HepG2 (cell line): ENCODE results near the gene HTRA1. TPM values are rescaled to one million over a fixed set of nuclear protein-coding genes. Genes with fewer than 3 reads are reported as not detected.

Experiments used
- ATAC-seq: fragments of 200-7000 bp; cut with Tn5 transposase; 3 replicates; pipeline ENCODE4 v1.9.1; 2020; ENCODE audit warnings: mild to moderate bottlenecking, moderate library complexity
- BruUV-seq: library from RNA; stranded (reverse); fragments of 400-500 nt; replicated peaks from 2 replicates; lab custom pipeline; 2021; lab: Mats Ljungman, UMichigan
- CTCF ChIA-PET: fragments of 300-600 bp; formaldehyde crosslinking; extraction: SDS; loops from one replicate; lab custom pipeline; 2021; ENCODE audit warnings: low total read pairs, inconsistent platforms, low intra/inter-chr PET ratio; lab: Yijun Ruan, JAX
- POLR2A ChIA-PET: fragments of 350-600 bp; sonication (Branson Sonifier 250); formaldehyde crosslinking; loops from one replicate; lab custom pipeline; 2020; ENCODE audit warnings: antibody characterized with exemption, inconsistent platforms; lab: Yijun Ruan, JAX
- DNase-seq: peaks from one replicate; pipeline ENCODE4 v3.0.0-alpha.2; 2015; ENCODE audit warnings: low spot score
- FAIRE-seq: peaks from 3 replicates; lab custom pipeline; 2011; peaks lifted over from hg19 to GRCh38; lab: Jason Lieb, UNC
- H2AFZ ChIP-seq: one replicate; pipeline ENCODE4 v1.6.1; 2011; ENCODE audit warnings: low read length, inconsistent platforms
- H3K27ac ChIP-seq: fragments of 300-600 bp; 3 replicates; pipeline ENCODE4 v1.8.0; 2011; ENCODE audit warnings: mixed run types, mild to moderate bottlenecking, mixed read lengths, low read length, inconsistent platforms; ENCODE audit not compliant: insufficient read depth; ENCODE audit errors: extremely low read length
- H3K27me3 ChIP-seq, 2 experiments: fragments of 200-600 bp in 1 of 2; 2 replicates in 1 of 2; 3 replicates in 1 of 2; pipeline versions ENCODE4 v1.6.0 to v1.8.0; 2011; ENCODE audit warnings: low read length in 2 of 2, mild to moderate bottlenecking in 2 of 2, moderate library complexity in 2 of 2, inconsistent platforms in 1 of 2; ENCODE audit not compliant: insufficient read depth in 2 of 2, control insufficient read depth in 1 of 2
- H3K36me3 ChIP-seq, 2 experiments: fragments of 200-600 bp in 1 of 2; replicated peaks in 1 of 2; 2 replicates in 1 of 2; 3 replicates in 1 of 2; pipeline versions ENCODE4 v1.5.1 to v1.8.0; 2011; ENCODE audit warnings: low read length in 2 of 2, inconsistent platforms in 1 of 2; ENCODE audit not compliant: insufficient read depth in 2 of 2, control insufficient read depth in 1 of 2
- H3K4me1 ChIP-seq: 2 replicates; pipeline ENCODE4 v1.5.1; 2012; ENCODE audit warnings: low read length, inconsistent platforms; ENCODE audit not compliant: insufficient read depth
- H3K4me2 ChIP-seq: 2 replicates; pipeline ENCODE4 v1.6.0; 2011; ENCODE audit warnings: low read depth, low read length, inconsistent platforms
- H3K4me3 ChIP-seq, 3 experiments: fragments of 200-600 bp in 1 of 3; sonication (generic), shearing (Covaris generic) in 1 of 3; replicated peaks in 1 of 3; 2 replicates each; pipeline ENCODE4 v1.5.1; 2011 to 2016; ENCODE audit warnings: low read length in 3 of 3, inconsistent platforms in 2 of 3, low read depth in 2 of 3, mild to moderate bottlenecking in 2 of 3, control low read depth in 1 of 3, mixed read lengths in 1 of 3; ENCODE audit not compliant: insufficient read depth in 1 of 3
- H3K79me2 ChIP-seq: one replicate; pipeline ENCODE4 v1.6.1; 2011; ENCODE audit warnings: low read length, inconsistent platforms; ENCODE audit not compliant: insufficient read depth
- H3K9ac ChIP-seq: 2 replicates; pipeline ENCODE4 v1.6.0; 2011; ENCODE audit warnings: mild to moderate bottlenecking, low read depth, low read length, inconsistent platforms; ENCODE audit not compliant: insufficient read depth
- H3K9me3 ChIP-seq: 2 replicates; pipeline ENCODE4 v1.5.1; 2012; ENCODE audit warnings: mild to moderate bottlenecking, low read length
- H4K20me1 ChIP-seq: 2 replicates; pipeline ENCODE4 v1.6.0; 2011; ENCODE audit warnings: inconsistent platforms, mild to moderate bottlenecking, low read length, moderate library complexity; ENCODE audit not compliant: insufficient read depth
- ARHGAP35 ChIP-seq: sonication (generic); formaldehyde crosslinking; IDR thresholded peaks from 2 replicates; pipeline ENCODE4 v1.9.0; 2022; ENCODE audit warnings: mild to moderate bottlenecking, inconsistent platforms, moderate library complexity, missing genetic modification reagents, borderline replicate concordance
- CBX2 ChIP-seq, 2 experiments: fragments of 200-600 bp in 1 of 2; sonication (generic); formaldehyde crosslinking in 1 of 2; IDR thresholded peaks; 2 replicates each; pipeline versions ENCODE4 v1.7.0 to v1.8.1; 2018 to 2022; ENCODE audit warnings: low read depth in 2 of 2, low read length in 1 of 2, mild to moderate bottlenecking in 1 of 2, missing genetic modification reagents in 1 of 2
- CREM ChIP-seq, 2 experiments: sonication (generic) in 1 of 2; formaldehyde crosslinking in 1 of 2; IDR thresholded peaks; 2 replicates each; pipeline versions ENCODE4 v1.4.0 to v1.6.1; 2016 to 2020; ENCODE audit warnings: antibody characterized with exemption in 1 of 2, mild to moderate bottlenecking in 1 of 2, missing genetic modification reagents in 1 of 2
- FOSL1 ChIP-seq: sonication (generic); formaldehyde crosslinking; IDR thresholded peaks from 2 replicates; pipeline ENCODE4 v1.9.0; 2021; ENCODE audit warnings: missing genetic modification reagents, borderline replicate concordance
- KMT2A ChIP-seq: sonication (generic); formaldehyde crosslinking; IDR thresholded peaks from 2 replicates; pipeline ENCODE4 v1.4.0; 2020; ENCODE audit warnings: missing genetic modification reagents
- NFATC3 ChIP-seq: sonication (generic); formaldehyde crosslinking; IDR thresholded peaks from 2 replicates; pipeline ENCODE4 v1.5.1; 2020; ENCODE audit warnings: mild to moderate bottlenecking, missing genetic modification reagents
- NR2F6 ChIP-seq, 2 experiments: IDR thresholded peaks; 2 replicates each; pipeline ENCODE4 v1.6.1; 2016; ENCODE audit warnings: antibody characterized with exemption in 1 of 2, mild to moderate bottlenecking in 1 of 2
- SAP130 ChIP-seq: IDR thresholded peaks from 2 replicates; pipeline ENCODE4 v1.6.1; 2016; ENCODE audit warnings: low read depth
- SP4 ChIP-seq: sonication (generic); formaldehyde crosslinking; IDR thresholded peaks from 2 replicates; pipeline ENCODE4 v1.8.1; 2023; ENCODE audit warnings: mild to moderate bottlenecking, missing genetic modification reagents
- ZFP36 ChIP-seq: fragments of 150-350 bp; IDR thresholded peaks from 2 replicates; pipeline ENCODE4 v1.6.1; 2018; ENCODE audit warnings: borderline replicate concordance, low read length, low read depth; ENCODE audit not compliant: partially characterized antibody
- ZNF10 ChIP-seq: sonication (generic); formaldehyde crosslinking; IDR thresholded peaks from 2 replicates; pipeline ENCODE4 v1.4.0; 2020; ENCODE audit warnings: mild to moderate bottlenecking, low read depth, missing genetic modification reagents, borderline replicate concordance
- ZNF224 ChIP-seq: sonication (generic); formaldehyde crosslinking; IDR thresholded peaks from 2 replicates; pipeline ENCODE4 v1.5.0; 2020; ENCODE audit warnings: mild to moderate bottlenecking, missing genetic modification reagents
- WGBS: methylation state at CpG from one replicate; pipeline ENCODE4 v1.1.6; 2017; ENCODE audit warnings: low lambda C conversion rate; 5-methylcytosine and 5-hydroxymethylcytosine counted together
- in situ Hi-C: cut with HindIII; loops from 2 replicates; pipeline ENCODE4 v1.10.0; 2017; ENCODE audit warnings: low pct_unique_long_range_greater_than_20kb; ENCODE audit not compliant: extremely low pct_ligation_motif_present
- intact Hi-C: fragments of 100-400 bp; cut with micrococcal nuclease; formaldehyde crosslinking; loops from one replicate; pipeline ENCODE4 v1.10.0; 2022; ENCODE audit not compliant: unreplicated experiment
- polyA plus RNA-seq, 8 experiments: library from polyadenylated mRNA; depleted of rRNA in 3 of 8; stranded (reverse) in 7 of 8; unstranded in 1 of 8; fragments of >200 nt; fragmentation: Illumina TruSeq in 4 of 8; extraction: Trizol in 4 of 8; gene quantifications; 2 replicates each; pipeline versions ENCODE4 v1.2.1 to v1.2.3, GENCODE V29; 2011 to 2016; ENCODE audit warnings: low read depth in 4 of 8, missing spikeins in 1 of 8, mixed read lengths in 1 of 8; ENCODE audit not compliant: insufficient read depth in 1 of 8
- total RNA-seq, 5 experiments: library from RNA; depleted of rRNA; stranded (reverse); fragments of >200 nt; fragmentation: Illumina TruSeq; extraction: Trizol; gene quantifications; 2 replicates each; pipeline ENCODE4 v1.2.3, GENCODE V29; 2016; ENCODE audit warnings: low read depth in 1 of 5
- TF ChIP-seq, protein P1 (sequence below): sonication (generic); formaldehyde crosslinking; IDR thresholded peaks from 2 replicates; pipeline ENCODE4 v1.8.1; 2023; ENCODE audit warnings: mild to moderate bottlenecking, missing genetic modification reagents

Gene HTRA1
- total and polyA plus RNA-seq, 2 of the 13 experiments (the other 11 are each of a cell fraction or from before 2014, with no cell fraction given), result 0.11 to 0.40 TPM

DNA sequence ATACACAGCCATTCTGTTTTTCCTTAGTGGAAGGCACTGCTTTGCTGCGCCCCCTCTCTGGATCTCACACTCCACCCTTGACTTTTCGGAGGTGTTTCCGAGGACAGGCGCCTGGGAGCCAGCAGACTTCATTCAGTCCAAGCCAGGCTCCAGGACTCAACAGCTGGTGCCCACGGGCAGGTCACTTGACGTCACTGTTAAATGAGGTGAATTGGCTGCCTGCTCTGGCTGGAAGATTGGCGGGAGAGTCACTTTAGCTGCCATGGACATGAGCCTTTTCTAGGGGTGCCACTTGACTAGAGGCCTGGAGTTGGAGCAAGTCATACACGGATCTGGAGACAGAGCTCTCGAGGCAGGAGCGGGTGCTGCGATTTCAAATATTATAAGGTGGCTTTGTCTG lies 3.2 kb downstream of the HTRA1 start:
- no peak overlapping the region for H2AFZ ChIP-seq
- intact Hi-C loops, result no loop called here
- H3K4me2 ChIP-seq, result no peak overlapping the region
- no peak for ATAC-seq
- H3K79me2 ChIP-seq, result no peaks in the 10 kb centered on the region
- no peak overlapping the region for H3K27ac ChIP-seq
- in situ Hi-C loops, result no loop called here
- TF ChIP-seq NFATC3 (CRISPR knock-in tag), result no peak
- TF ChIP-seq, all 625 proteins: peak for 0
- whole genome bisulfite sequencing, result 69% methylated on average over 10 of the region's 11 CpGs
- no peak for FAIRE-seq
- POLR2A ChIA-PET, result no interaction called here
- Histone ChIP-seq H3K9me3 (no peaks in the 10 kb centered on the region), H3K4me3 (no peak overlapping the region), H3K27me3 (peaks cover 9 to 79% of the 10 kb centered on the region in 2 experiments), H3K4me1 (peaks cover 12% of the 10 kb centered on the region; the same call in 1 of the 2 replicates), H4K20me1 (no peaks in the 10 kb centered on the region), H3K36me3 (no peaks in the 10 kb centered on the region), H3K9ac (no peak overlapping the region)
- CTCF ChIA-PET, result no interaction called here
- no TSS peak for BruUV-seq
- no peak for DNase-seq

DNA sequence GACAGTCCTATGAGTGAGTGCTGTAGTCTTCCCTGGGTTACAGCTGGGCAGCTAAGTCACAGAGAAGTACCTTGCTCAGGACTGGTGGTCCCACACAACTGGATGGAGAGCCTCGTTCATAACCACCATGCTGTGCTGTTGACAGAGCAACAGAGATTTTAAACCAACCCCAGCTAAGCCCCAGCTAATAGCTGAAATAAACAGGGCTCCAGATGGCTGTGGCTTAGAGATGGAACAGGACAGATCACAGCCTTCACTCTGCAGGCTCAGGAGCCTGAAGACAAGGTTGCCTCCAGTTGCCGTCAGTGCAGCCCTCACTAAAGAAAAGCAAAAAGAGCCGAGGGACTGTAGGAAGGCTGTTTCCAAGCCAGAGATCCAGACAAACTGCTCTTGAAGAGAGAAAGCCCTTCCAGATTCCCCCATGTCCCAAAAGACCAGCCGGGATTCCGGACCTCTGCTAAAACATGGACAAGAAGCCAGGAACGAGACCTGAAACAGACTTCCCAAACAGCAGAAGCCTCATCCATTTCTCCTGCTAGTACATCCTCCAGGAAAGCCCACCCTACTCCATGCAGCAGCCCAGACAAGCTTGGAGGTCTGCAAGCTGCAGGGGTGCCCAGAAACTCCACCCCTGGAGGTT lies 4.2 kb downstream of the HTRA1 start:
- intact Hi-C loops, result no loop called here
- Histone ChIP-seq H3K27ac (no peak overlapping the region), H3K36me3 (no peaks in the 10 kb centered on the region), H3K4me2 (no peak overlapping the region), H3K4me3 (no peak overlapping the region), H3K79me2 (no peaks in the 10 kb centered on the region), H3K27me3 (peaks cover 9 to 76% of the 10 kb centered on the region in 2 experiments), H4K20me1 (no peaks in the 10 kb centered on the region), H3K9ac (no peak overlapping the region), H2AFZ (no peak overlapping the region), H3K4me1 (peaks cover 12% of the 10 kb centered on the region; the same call in 1 of the 2 replicates), H3K9me3 (no peaks in the 10 kb centered on the region)
- no peak for TF ChIP-seq ZFP36
- TF ChIP-seq ARHGAP35 (CRISPR knock-in tag), result no peak
- no peak for TF ChIP-seq ZNF10 (CRISPR knock-in tag)
- no peak for TF ChIP-seq CBX2 (IDR thresholded peaks at IDR 0.05; ENCODE audit: low read depth, low read length)
- no peak for TF ChIP-seq CBX2 (CRISPR knock-in tag; IDR thresholded peaks at IDR 0.05; ENCODE audit: low read depth)
- TF ChIP-seq, protein P1, sequence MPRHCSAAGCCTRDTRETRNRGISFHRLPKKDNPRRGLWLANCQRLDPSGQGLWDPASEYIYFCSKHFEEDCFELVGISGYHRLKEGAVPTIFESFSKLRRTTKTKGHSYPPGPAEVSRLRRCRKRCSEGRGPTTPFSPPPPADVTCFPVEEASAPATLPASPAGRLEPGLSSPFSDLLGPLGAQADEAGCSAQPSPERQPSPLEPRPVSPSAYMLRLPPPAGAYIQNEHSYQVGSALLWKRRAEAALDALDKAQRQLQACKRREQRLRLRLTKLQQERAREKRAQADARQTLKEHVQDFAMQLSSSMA, result no peak
- TF ChIP-seq CREM (IDR thresholded peaks at IDR 0.05), result no peak
- TF ChIP-seq CREM (CRISPR knock-in tag; IDR thresholded peaks at IDR 0.05), result no peak
- TF ChIP-seq ZNF224 (CRISPR knock-in tag), result no peak
- no peak for TF ChIP-seq NR2F6 (IDR thresholded peaks at IDR 0.05)
- no peak for TF ChIP-seq NR2F6 (CRISPR knock-in tag; IDR thresholded peaks at IDR 0.05)
- no peak for TF ChIP-seq SP4 (CRISPR knock-in tag)
- no peak for TF ChIP-seq SAP130 (CRISPR knock-in tag)
- no peak for TF ChIP-seq KMT2A
- TF ChIP-seq FOSL1 (CRISPR knock-in tag), result no peak
- DNase-seq (no peak), FAIRE-seq (no peak), ATAC-seq (no peak)
- CTCF ChIA-PET, result no interaction called here
- POLR2A ChIA-PET, result no interaction called here
- in situ Hi-C loops, result no loop called here
- BruUV-seq, result no TSS peak
- 20% methylated on average over 5 of the region's 6 CpGs for WGBS
